CD4-positive, alpha-beta T cell (primary cell): ENCODE results near the gene CENPP. TPM values are rescaled to one million over a fixed set of nuclear protein-coding genes. Genes with fewer than 3 reads are reported as not detected.

Experiments
- ATAC-seq: fragments of 200-7000 bp; cut with Tn5 transposase; one replicate; pipeline ENCODE4 v1.10.0; 2022; ENCODE audit warnings: mild to moderate bottlenecking; ENCODE audit not compliant: poor library complexity
- CTCF ChIA-PET: fragments of 350-600 bp; sonication (Branson Sonifier 250); formaldehyde crosslinking; loops from one replicate; lab custom pipeline; 2021; ENCODE audit warnings: antibody characterized with exemption, inconsistent platforms; lab: Charles Lee
- POLR2A ChIA-PET: fragments of 350-600 bp; sonication (Branson Sonifier 250); formaldehyde crosslinking; loops from one replicate; lab custom pipeline; 2021; ENCODE audit warnings: antibody characterized with exemption, inconsistent platforms; lab: Charles Lee
- DNase-seq, 14 experiments: peaks; one replicate each; pipeline ENCODE4 v3.0.0-alpha.2; 2013 to 2020; ENCODE audit warnings: mixed read lengths in 2 of 14
- H3K27ac ChIP-seq, 2 donors: one replicate each; pipeline versions ENCODE4 v1.5.1 to v1.7.0; 2013; ENCODE audit warnings: low read length in 2 of 2, low read depth in 1 of 2, mild to moderate bottlenecking in 1 of 2
- H3K27me3 ChIP-seq, 2 experiments: 1 replicate in 1 of 2; 2 replicates in 1 of 2; pipeline versions ENCODE4 v1.6.1 to v1.7.0; 2013; ENCODE audit warnings: low read length in 2 of 2, control low read depth in 1 of 2, mild to moderate bottlenecking in 1 of 2, moderate library complexity in 1 of 2; ENCODE audit not compliant: insufficient read depth in 2 of 2, control insufficient read depth in 1 of 2
- H3K36me3 ChIP-seq: one replicate; pipeline ENCODE4 v1.6.1; 2013; ENCODE audit warnings: low read length, control low read depth; ENCODE audit not compliant: insufficient read depth
- H3K4me1 ChIP-seq: one replicate; pipeline ENCODE4 v1.6.1; 2013; ENCODE audit warnings: low read length, control low read depth; ENCODE audit not compliant: insufficient read depth
- H3K4me3 ChIP-seq: one replicate; pipeline ENCODE4 v1.5.1; 2013; ENCODE audit warnings: mild to moderate bottlenecking, low read length, moderate library complexity
- H3K9me3 ChIP-seq, 2 experiments: 1 replicate in 1 of 2; 2 replicates in 1 of 2; pipeline versions ENCODE4 v1.6.1 to v1.7.0; 2013; ENCODE audit warnings: low read length in 2 of 2, mild to moderate bottlenecking in 2 of 2, control low read depth in 1 of 2, moderate library complexity in 1 of 2; ENCODE audit not compliant: control insufficient read depth in 1 of 2, insufficient read depth in 1 of 2
- H3K27ac Mint-ChIP-seq: one replicate; pipeline ENCODE4 v1.8.0; 2020; ENCODE audit warnings: mixed read lengths
- H3K27me3 Mint-ChIP-seq: one replicate; pipeline ENCODE4 v1.8.0; 2021; ENCODE audit warnings: mixed read lengths
- H3K36me3 Mint-ChIP-seq: one replicate; pipeline ENCODE4 v1.8.0; 2021; ENCODE audit warnings: low read depth, mixed read lengths
- H3K4me1 Mint-ChIP-seq: one replicate; pipeline ENCODE4 v1.8.0; 2021; ENCODE audit warnings: low read depth, mixed read lengths
- H3K4me3 Mint-ChIP-seq: one replicate; pipeline ENCODE4 v1.8.0; 2020; ENCODE audit warnings: mild to moderate bottlenecking, mixed read lengths
- H3K9me3 Mint-ChIP-seq: one replicate; pipeline ENCODE4 v1.8.0; 2020; ENCODE audit warnings: mixed read lengths
- intact Hi-C, 2 experiments: fragments of 100-400 bp; cut with DNase I in 1 of 2; cut with micrococcal nuclease in 1 of 2; formaldehyde crosslinking; loops; one replicate each; pipeline versions ENCODE4 v1.15.1 to v1.9.0; 2023 to 2025; cut with DNase I, micrococcal nuclease
- total RNA-seq, 174 experiments: library from RNA in 2 of 174; stranded (reverse) in 2 of 174; gene quantifications; one replicate each; pipeline ENCODE4 v1.2.3 and lab custom pipeline; 2021 to 2026
- TF ChIP-seq, protein P1 (sequence below): fragments of 200-600 bp; IDR thresholded peaks from one replicate; pipeline ENCODE4 v1.8.0; 2022; ENCODE audit warnings: antibody characterized with exemption, mild to moderate bottlenecking

CENPP gene
- total RNA-seq, 2 experiments from 2014 or later: 4.8 TPM

DNA sequence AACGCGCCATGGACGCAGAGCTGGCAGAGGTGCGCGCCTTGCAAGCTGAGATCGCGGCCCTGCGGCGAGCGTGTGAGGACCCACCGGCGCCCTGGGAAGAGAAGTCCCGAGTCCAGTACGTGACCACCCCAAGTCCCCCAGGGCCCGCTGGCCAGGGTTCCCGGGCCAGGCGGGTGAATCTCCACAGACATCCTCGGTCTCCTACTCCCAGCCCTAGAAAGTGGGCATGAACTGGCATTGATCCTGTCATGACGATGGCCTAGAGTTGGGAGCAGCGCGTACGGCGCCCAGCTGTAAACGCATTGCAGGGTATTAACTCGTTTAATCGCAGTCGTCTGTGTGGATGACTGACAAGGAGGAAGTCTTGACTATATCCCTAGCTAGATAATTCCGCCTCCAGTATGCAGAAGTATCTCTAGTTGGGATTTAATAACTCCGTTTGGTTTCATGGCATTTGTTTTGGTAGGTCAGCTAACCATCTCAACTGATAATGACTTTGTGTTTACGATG is 293 bp downstream of the CENPP start:
- Mint-ChIP-seq H3K27ac (peak overlapping the region; percentile 94), H3K36me3 (peaks cover 41% of the 10 kb centered on the region), H3K27me3 (no peaks in the 10 kb centered on the region), H3K4me1 (peaks cover 40% of the 10 kb centered on the region), H3K4me3 (peak overlapping the region; percentile 96), H3K9me3 (no peaks in the 10 kb centered on the region)
- ChIA-PET CTCF (no interaction called here), POLR2A (interaction anchor here (0.6 to 2.0 kb wide), 10 partner anchors 20 to 438 kb away, joined by 3 to 19 read pairs (median 4); partner anchors contain the start of genes IARS1, IPPK, OGN and SPTLC1)
- no peaks in the 10 kb centered on the region for H3K27me3 ChIP-seq
- peaks cover 13% of the 10 kb centered on the region for H3K4me1 ChIP-seq
- peak overlapping the region; percentile 94 to 97 for H3K27ac ChIP-seq
- intact Hi-C loops: loop anchor here (1.0 to 10.0 kb wide), 10 partner anchors 33 to 1931 kb away; partner anchors contain the start of genes IARS1 (in 2 of the 2), IPPK (in 2 of the 2), BICD2 (in 1 of the 2) and PHF2 (in 1 of the 2)
- DNase-seq (no peak), ATAC-seq (peak; percentile 2)
- H3K36me3 ChIP-seq: peaks cover 21% of the 10 kb centered on the region
- H3K4me3 ChIP-seq: peak overlapping the region; percentile 69
- TF ChIP-seq, protein P1, sequence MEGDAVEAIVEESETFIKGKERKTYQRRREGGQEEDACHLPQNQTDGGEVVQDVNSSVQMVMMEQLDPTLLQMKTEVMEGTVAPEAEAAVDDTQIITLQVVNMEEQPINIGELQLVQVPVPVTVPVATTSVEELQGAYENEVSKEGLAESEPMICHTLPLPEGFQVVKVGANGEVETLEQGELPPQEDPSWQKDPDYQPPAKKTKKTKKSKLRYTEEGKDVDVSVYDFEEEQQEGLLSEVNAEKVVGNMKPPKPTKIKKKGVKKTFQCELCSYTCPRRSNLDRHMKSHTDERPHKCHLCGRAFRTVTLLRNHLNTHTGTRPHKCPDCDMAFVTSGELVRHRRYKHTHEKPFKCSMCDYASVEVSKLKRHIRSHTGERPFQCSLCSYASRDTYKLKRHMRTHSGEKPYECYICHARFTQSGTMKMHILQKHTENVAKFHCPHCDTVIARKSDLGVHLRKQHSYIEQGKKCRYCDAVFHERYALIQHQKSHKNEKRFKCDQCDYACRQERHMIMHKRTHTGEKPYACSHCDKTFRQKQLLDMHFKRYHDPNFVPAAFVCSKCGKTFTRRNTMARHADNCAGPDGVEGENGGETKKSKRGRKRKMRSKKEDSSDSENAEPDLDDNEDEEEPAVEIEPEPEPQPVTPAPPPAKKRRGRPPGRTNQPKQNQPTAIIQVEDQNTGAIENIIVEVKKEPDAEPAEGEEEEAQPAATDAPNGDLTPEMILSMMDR: no peak
- H3K9me3 ChIP-seq: no peaks in the 10 kb centered on the region

DNA sequence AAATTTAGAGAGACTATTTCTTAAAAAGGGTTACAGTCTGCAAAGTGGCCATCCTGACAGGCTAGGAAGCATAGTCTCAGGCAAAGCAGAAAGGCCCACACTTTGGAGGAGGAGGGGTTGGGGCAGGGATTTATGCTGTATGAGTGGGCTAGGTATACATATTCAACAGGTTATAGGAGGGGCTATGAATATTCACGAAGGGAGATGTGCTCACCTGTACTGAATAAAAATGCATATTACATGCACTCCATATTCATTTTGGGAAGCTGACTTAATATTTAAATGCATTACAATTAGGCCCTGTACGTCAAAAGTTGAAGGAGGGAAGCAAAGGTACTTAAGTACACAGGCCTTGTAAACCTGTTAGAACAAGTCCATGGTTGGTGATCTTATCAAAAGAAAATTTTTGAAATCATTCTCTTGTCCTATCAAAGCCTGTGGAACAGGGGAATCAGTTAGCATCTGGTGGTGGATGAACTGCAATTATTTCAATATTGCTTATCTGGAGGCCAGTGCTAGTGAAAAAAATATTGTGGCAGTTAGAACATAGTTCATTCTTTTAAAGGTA is 1.6 kb downstream of the CENPP start:
- Mint-ChIP-seq H3K27ac (no peak overlapping the region), H3K4me1 (peaks cover 40% of the 10 kb centered on the region), H3K4me3 (peak overlapping the region; percentile 96), H3K27me3 (no peaks in the 10 kb centered on the region), H3K36me3 (peaks cover 34% of the 10 kb centered on the region), H3K9me3 (no peaks in the 10 kb centered on the region)
- DNase-seq (no peak), ATAC-seq (no peak)
- no peak overlapping the region for H3K27ac ChIP-seq
- TF ChIP-seq, protein P1: no peak
- peaks cover 9% of the 10 kb centered on the region for H3K36me3 ChIP-seq
- no peaks in the 10 kb centered on the region for H3K27me3 ChIP-seq
- ChIA-PET POLR2A (no interaction called here), CTCF (no interaction called here)
- intact Hi-C loops: loop anchor here (5.0 to 10.0 kb wide), 7 partner anchors 110 to 1930 kb away; partner anchors contain the start of genes BICD2 (in 1 of the 2), IPPK (in 1 of the 2), PHF2 (in 1 of the 2) and SPTLC1 (in 1 of the 2)
- H3K9me3 ChIP-seq: no peaks in the 10 kb centered on the region
- H3K4me3 ChIP-seq: no peak overlapping the region
- H3K4me1 ChIP-seq: peaks cover 13% of the 10 kb centered on the region

DNA sequence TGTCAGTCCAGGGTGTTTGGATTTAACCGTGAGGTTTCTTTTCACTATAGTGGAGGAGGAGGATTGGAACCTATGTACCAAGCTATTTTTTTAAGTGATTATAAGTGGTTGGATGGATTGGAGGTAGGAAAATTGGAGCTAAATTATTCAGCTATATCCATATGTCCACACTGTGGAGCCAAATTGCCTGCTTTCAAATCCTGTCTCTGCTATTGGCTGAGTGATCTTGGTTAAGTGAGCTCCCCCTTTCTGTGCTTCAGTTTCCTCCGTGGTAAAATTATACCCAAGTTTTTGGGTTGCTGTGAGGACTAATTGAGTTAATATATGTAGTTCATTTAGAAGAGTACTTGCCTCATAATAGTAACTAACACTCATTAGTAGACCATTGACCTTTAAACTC is 2.5 kb downstream of the CENPP start:
- H3K4me1 ChIP-seq: peaks cover 13% of the 10 kb centered on the region
- no peak overlapping the region for H3K4me3 ChIP-seq
- H3K36me3 Mint-ChIP-seq: peaks cover 31% of the 10 kb centered on the region
- peaks cover 33% of the 10 kb centered on the region for H3K4me1 Mint-ChIP-seq
- no peaks in the 10 kb centered on the region for H3K27me3 Mint-ChIP-seq
- ChIA-PET POLR2A (no interaction called here), CTCF (no interaction called here)
- DNase-seq (peak in 1 of 14 experiments; percentile 5), ATAC-seq (no peak)
- H3K9me3 ChIP-seq: no peaks in the 10 kb centered on the region
- intact Hi-C loops: loop anchor here (5.0 to 10.0 kb wide), 7 partner anchors 109 to 1929 kb away; partner anchors contain the start of genes BICD2 (in 1 of the 2), IPPK (in 1 of the 2), PHF2 (in 1 of the 2) and SPTLC1 (in 1 of the 2)
- H3K27ac ChIP-seq: no peak overlapping the region
- H3K36me3 ChIP-seq: no peaks in the 10 kb centered on the region
- no peaks in the 10 kb centered on the region for H3K27me3 ChIP-seq
- TF ChIP-seq, protein P1: no peak
- H3K4me3 Mint-ChIP-seq: peak overlapping the region; percentile 96
- no peaks in the 10 kb centered on the region for H3K9me3 Mint-ChIP-seq
- H3K27ac Mint-ChIP-seq: no peak overlapping the region
